ENCODE measurements around the gene BFSP2.
"Not testable (repeated sequence)": the region's sequence is repeated elsewhere in the genome, so short reads cannot be mapped to it uniquely, and the experiment has no call there.

- not testable (repeated sequence) for TF ChIP-seq POLR2A, CTCF (IDR thresholded peaks at IDR 0.05)
These were observed 73.8 kb downstream of the BFSP2 start for GRCh38 chr3:133473472-133474191.
